Ramos (cell line): ENCODE data around the gene BBLN.
"Not testable (repeated sequence)": the region's sequence is repeated elsewhere in the genome, so short reads cannot be mapped to it uniquely, and the experiment has no call there.

Source experiments
- in situ Hi-C: fragments of 300-500 bp; cut with MboI; formaldehyde crosslinking; loops from one replicate; pipeline ENCODE4 v1.14.3; 2022; ENCODE audit warnings: low sequenced_read_pairs; ENCODE audit not compliant: unreplicated experiment

BBLN gene

GRCh38 chr9:128160603-128160987 is 530 bp downstream of the BBLN start:
- in situ Hi-C loops, result no loop called here

GRCh38 chr9:128161215-128161902 is 1.3 kb downstream of the BBLN start:
- in situ Hi-C loops, result no loop called here

GRCh38 chr9:128162215-128163026 is 2.4 kb downstream of the BBLN start:
- in situ Hi-C loops, result no loop called here

GRCh38 chr9:128163027-128163515 is 3.0 kb downstream of the BBLN start:
- in situ Hi-C loops, result no loop called here

GRCh38 chr9:128163523-128164306 is 3.6 kb downstream of the BBLN start:
- in situ Hi-C loops, result no loop called here

GRCh38 chr9:128164307-128164885 is 4.3 kb downstream of the BBLN start:
- in situ Hi-C loops, result no loop called here

- in situ Hi-C loops, result no loop called here
These were observed 6.1 kb downstream of the BBLN start for GRCh38 chr9:128166169-128166568.

- in situ Hi-C loops, result no loop called here
These were observed 7.1 kb downstream of the BBLN start for GRCh38 chr9:128167209-128167608.

GRCh38 chr9:128168731-128169308 is 8.8 kb downstream of the BBLN start:
- in situ Hi-C loops, result no loop called here

- in situ Hi-C loops, result no loop called here
These were observed 9.4 kb downstream of the BBLN start for GRCh38 chr9:128169492-128169891.

- in situ Hi-C loops, result no loop called here
These were observed 9.9 kb downstream of the BBLN start for GRCh38 chr9:128169925-128170324.

- in situ Hi-C loops, result no loop called here
These were observed 14.0 kb downstream of the BBLN start for GRCh38 chr9:128174062-128174461.

- in situ Hi-C loops, result no loop called here
These were observed 15.1 kb downstream of the BBLN start for GRCh38 chr9:128175102-128175563.

GRCh38 chr9:128175726-128176125 is 15.7 kb downstream of the BBLN start:
- in situ Hi-C loops, result no loop called here

- in situ Hi-C loops, result no loop called here
These were observed 18.9 kb downstream of the BBLN start for GRCh38 chr9:128178806-128179431.

GRCh38 chr9:128180001-128180400 is 19.9 kb downstream of the BBLN start:
- in situ Hi-C loops, result no loop called here

GRCh38 chr9:128180447-128180846 is 20.4 kb downstream of the BBLN start:
- in situ Hi-C loops, result no loop called here

- in situ Hi-C loops, result not testable (repeated sequence)
These were observed 21.4 kb downstream of the BBLN start for GRCh38 chr9:128181480-128181879.

GRCh38 chr9:128182893-128183588 is 23.0 kb downstream of the BBLN start:
- in situ Hi-C loops, result no loop called here
